CD4-positive, CD25-positive, alpha-beta regulatory T cell (primary cell): ENCODE results near the gene MTFP1. TPM values are rescaled to one million over a fixed set of nuclear protein-coding genes. Genes with fewer than 3 reads are reported as not detected.
A peak's percentile ranks its signal among the peaks of the same experiment; 100 is the strongest.

Experiments
- ATAC-seq, 2 donors: fragments of 150-1000 bp; cut with Tn5 transposase; one replicate each; pipeline ENCODE4 v1.10.0; 2021; ENCODE audit warnings: low read depth in 2 of 2, moderate number of reproducible peaks in 2 of 2, moderate library complexity in 1 of 2
- DNase-seq, 3 donors: peaks; one replicate each; pipeline versions ENCODE4 v3.0.0 to v3.0.0-alpha.2; 2012 to 2022; ENCODE audit warnings: mixed read lengths in 1 of 3
- H3K27ac ChIP-seq: one replicate; pipeline ENCODE4 v1.7.0; 2013; ENCODE audit warnings: mild to moderate bottlenecking, low read length; ENCODE audit not compliant: insufficient read depth, poor library complexity, severe bottlenecking
- H3K27me3 ChIP-seq: one replicate; pipeline ENCODE4 v1.7.0; 2013; ENCODE audit warnings: low read length; ENCODE audit not compliant: control insufficient read depth, insufficient read depth
- H3K36me3 ChIP-seq: one replicate; pipeline ENCODE4 v1.7.0; 2013; ENCODE audit warnings: mild to moderate bottlenecking, low read length, moderate library complexity; ENCODE audit not compliant: control insufficient read depth, insufficient read depth
- H3K4me1 ChIP-seq: 2 replicates; pipeline ENCODE4 v1.7.0; 2013; ENCODE audit warnings: mild to moderate bottlenecking, low read length; ENCODE audit not compliant: insufficient read depth, control insufficient read depth, poor library complexity, severe bottlenecking
- H3K4me3 ChIP-seq: one replicate; pipeline ENCODE4 v1.7.0; 2013; ENCODE audit warnings: low read depth, mild to moderate bottlenecking, low read length, moderate library complexity
- H3K9me3 ChIP-seq, 2 experiments: 1 replicate in 1 of 2; 2 replicates in 1 of 2; pipeline ENCODE4 v1.7.0; 2013; ENCODE audit warnings: low read length in 2 of 2, mild to moderate bottlenecking in 1 of 2, moderate library complexity in 1 of 2; ENCODE audit not compliant: control insufficient read depth in 2 of 2
- H3K27ac Mint-ChIP-seq, 3 donors: one replicate each; pipeline ENCODE4 v1.8.0; 2020 to 2022; ENCODE audit warnings: mild to moderate bottlenecking in 3 of 3, mixed read lengths in 3 of 3, moderate library complexity in 2 of 3
- H3K27me3 Mint-ChIP-seq: one replicate; pipeline ENCODE4 v1.8.0; 2022; ENCODE audit warnings: mild to moderate bottlenecking, mixed read lengths
- H3K36me3 Mint-ChIP-seq: one replicate; pipeline ENCODE4 v1.8.0; 2020; ENCODE audit warnings: mixed read lengths
- H3K4me1 Mint-ChIP-seq, 4 donors: one replicate each; pipeline ENCODE4 v1.8.0; 2020 to 2022; ENCODE audit warnings: mixed read lengths in 4 of 4, mild to moderate bottlenecking in 1 of 4
- H3K4me3 Mint-ChIP-seq, 4 donors: one replicate each; pipeline ENCODE4 v1.8.0; 2020 to 2022; ENCODE audit warnings: mild to moderate bottlenecking in 4 of 4, mixed read lengths in 4 of 4, moderate library complexity in 3 of 4
- H3K9me3 Mint-ChIP-seq, 7 donors: one replicate each; pipeline ENCODE4 v1.8.0; 2020 to 2022; ENCODE audit warnings: mixed read lengths in 7 of 7, mild to moderate bottlenecking in 3 of 7, moderate library complexity in 2 of 7
- polyA plus RNA-seq, 4 donors: library from polyadenylated mRNA; unstranded; fragments of 300-500 nt; fragmentation: Illumina TruSeq; gene quantifications; one replicate each; pipeline ENCODE4 v1.2.3, GENCODE V29; 2021
- total RNA-seq: library from RNA; stranded (reverse); gene quantifications from one replicate; pipeline ENCODE4 v1.2.3, GENCODE V29; 2022

MTFP1 gene
- total and polyA plus RNA-seq, 5 donors from 2014 or later = 38.3 to 111 (median 45.3) TPM

- Mint-ChIP-seq H3K27me3 (no peaks in the 10 kb centered on the region), H3K4me3 (peak overlapping the region in 1 of 4 donors; percentile 21), H3K4me1 (peaks cover 5 to 26% (median 9%) of the 10 kb centered on the region in 4 donors), H3K36me3 (peaks cover 36% of the 10 kb centered on the region), H3K27ac (peak overlapping the region in 2 of 3 donors; percentile 42 to 72), H3K9me3 (no peaks in the 10 kb centered on the region)
- no peak for DNase-seq
- H3K9me3 ChIP-seq = no peaks in the 10 kb centered on the region
- no peaks in the 10 kb centered on the region for H3K27me3 ChIP-seq
- H3K4me3 ChIP-seq = no peak overlapping the region
- peaks cover 20% of the 10 kb centered on the region for H3K36me3 ChIP-seq
- peak in 1 of 2 donors; percentile 17 for ATAC-seq
- no peaks in the 10 kb centered on the region for H3K4me1 ChIP-seq
- no peak overlapping the region for H3K27ac ChIP-seq
These were observed 11.0 kb upstream of the MTFP1 start for GRCh38 chr22:30414525-30415047.

- H3K27ac ChIP-seq = no peak overlapping the region
- H3K27me3 ChIP-seq = no peaks in the 10 kb centered on the region
- H3K36me3 Mint-ChIP-seq = peaks cover 40% of the 10 kb centered on the region
- H3K9me3 ChIP-seq = no peaks in the 10 kb centered on the region
- H3K27me3 Mint-ChIP-seq = no peaks in the 10 kb centered on the region
- peaks cover 20% of the 10 kb centered on the region for H3K36me3 ChIP-seq
- no peaks in the 10 kb centered on the region for H3K9me3 Mint-ChIP-seq
- no peak overlapping the region for H3K4me3 ChIP-seq
- ATAC-seq (no peak), DNase-seq (no peak)
- H3K4me1 Mint-ChIP-seq = peaks cover 6 to 27% (median 13%) of the 10 kb centered on the region in 4 donors
- H3K27ac Mint-ChIP-seq = peak overlapping the region in 1 of 3 donors; percentile 51
- no peaks in the 10 kb centered on the region for H3K4me1 ChIP-seq
- H3K4me3 Mint-ChIP-seq = no peak overlapping the region
These were observed 9.2 kb upstream of the MTFP1 start for GRCh38 chr22:30416403-30416802.

- Histone ChIP-seq H3K4me3 (no peak overlapping the region), H3K36me3 (peaks cover 20% of the 10 kb centered on the region), H3K27ac (no peak overlapping the region), H3K9me3 (no peaks in the 10 kb centered on the region), H3K4me1 (no peaks in the 10 kb centered on the region), H3K27me3 (no peaks in the 10 kb centered on the region)
- no peak overlapping the region for H3K27ac Mint-ChIP-seq
- peaks cover 9 to 29% (median 14%) of the 10 kb centered on the region in 4 donors for H3K4me1 Mint-ChIP-seq
- no peaks in the 10 kb centered on the region for H3K27me3 Mint-ChIP-seq
- H3K9me3 Mint-ChIP-seq = no peaks in the 10 kb centered on the region
- DNase-seq (no peak), ATAC-seq (no peak)
- peaks cover 40% of the 10 kb centered on the region for H3K36me3 Mint-ChIP-seq
- no peak overlapping the region for H3K4me3 Mint-ChIP-seq
These were observed 8.7 kb upstream of the MTFP1 start for GRCh38 chr22:30416837-30417236.

GRCh38 chr22:30420347-30421125 lies 5.0 kb upstream of the MTFP1 start:
- Mint-ChIP-seq H3K27ac (peak overlapping the region in 2 of 3 donors; percentile 59 to 60), H3K27me3 (no peaks in the 10 kb centered on the region), H3K4me3 (peak overlapping the region in 2 of 4 donors; percentile 17 to 48), H3K36me3 (peaks cover 36% of the 10 kb centered on the region), H3K9me3 (no peaks in the 10 kb centered on the region), H3K4me1 (peaks cover 9 to 39% (median 30%) of the 10 kb centered on the region in 4 donors)
- Histone ChIP-seq H3K36me3 (peaks cover 18% of the 10 kb centered on the region), H3K4me3 (no peak overlapping the region), H3K27ac (no peak overlapping the region), H3K9me3 (no peaks in the 10 kb centered on the region), H3K4me1 (peaks cover 28% of the 10 kb centered on the region), H3K27me3 (no peaks in the 10 kb centered on the region)
- DNase-seq (no peak), ATAC-seq (no peak)

GRCh38 chr22:30421695-30422480 lies 3.7 kb upstream of the MTFP1 start:
- Mint-ChIP-seq H3K36me3 (peaks cover 24% of the 10 kb centered on the region), H3K4me1 (peaks cover 15 to 52% (median 36%) of the 10 kb centered on the region in 4 donors), H3K27me3 (no peaks in the 10 kb centered on the region), H3K27ac (peak overlapping the region; percentile 94 to 99 (median 99)), H3K4me3 (peak overlapping the region; percentile 95 to 99 (median 99)), H3K9me3 (no peaks in the 10 kb centered on the region)
- DNase-seq = no peak
- Histone ChIP-seq H3K4me1 (peaks cover 42% of the 10 kb centered on the region), H3K9me3 (no peaks in the 10 kb centered on the region), H3K27ac (no peak overlapping the region), H3K4me3 (no peak overlapping the region), H3K36me3 (peaks cover 9% of the 10 kb centered on the region), H3K27me3 (no peaks in the 10 kb centered on the region)
- no peak for ATAC-seq

- Histone ChIP-seq H3K27me3 (no peaks in the 10 kb centered on the region), H3K36me3 (peaks cover 4% of the 10 kb centered on the region), H3K4me3 (peak overlapping the region; percentile 69), H3K9me3 (no peaks in the 10 kb centered on the region), H3K4me1 (peaks cover 46% of the 10 kb centered on the region), H3K27ac (peak overlapping the region; percentile 95)
- Mint-ChIP-seq H3K9me3 (no peaks in the 10 kb centered on the region), H3K27me3 (no peaks in the 10 kb centered on the region), H3K4me1 (peaks cover 15 to 59% (median 37%) of the 10 kb centered on the region in 4 donors), H3K36me3 (peaks cover 16% of the 10 kb centered on the region), H3K4me3 (peak overlapping the region; percentile 95 to 99 (median 99)), H3K27ac (peak overlapping the region; percentile 94 to 99 (median 99))
- ATAC-seq = no peak
- DNase-seq = no peak
These were observed 2.9 kb upstream of the MTFP1 start for GRCh38 chr22:30422481-30423300.
